Keratinocyte (primary cell): ENCODE data around the gene RCHY1. TPM values are rescaled to one million over a fixed set of nuclear protein-coding genes. Genes with fewer than 3 reads are reported as not detected.

ENCODE experiments used
- DNase-seq: peaks from one replicate; pipeline ENCODE4 v3.0.0-alpha.2; 2011; ENCODE audit warnings: low read depth, missing footprints, low spot score
- FAIRE-seq: peaks from 2 replicates; lab custom pipeline; 2011; peaks lifted over from hg19 to GRCh38; lab: Jason Lieb, UNC
- H2AFZ ChIP-seq: 2 replicates; pipeline ENCODE4 v1.6.0; 2012; ENCODE audit warnings: low read length, control low read depth, inconsistent platforms; ENCODE audit not compliant: control insufficient read depth
- H3K27ac ChIP-seq: 2 replicates; pipeline ENCODE4 v1.5.1; 2011; ENCODE audit warnings: low read length; ENCODE audit not compliant: control insufficient read depth, insufficient read depth
- H3K27me3 ChIP-seq: 3 replicates; pipeline ENCODE4 v1.6.0; 2011; ENCODE audit warnings: low read length; ENCODE audit not compliant: control insufficient read depth, insufficient read depth; ENCODE audit errors: extremely low read depth
- H3K36me3 ChIP-seq, 2 experiments: 2 replicates in 1 of 2; 3 replicates in 1 of 2; pipeline ENCODE4 v1.5.1; 2011; ENCODE audit warnings: low read length in 2 of 2, mild to moderate bottlenecking in 1 of 2; ENCODE audit not compliant: control insufficient read depth in 2 of 2, insufficient read depth in 2 of 2; ENCODE audit errors: extremely low read depth in 1 of 2
- H3K4me1 ChIP-seq: 3 replicates; pipeline ENCODE4 v1.5.1; 2011; ENCODE audit warnings: low read length; ENCODE audit not compliant: control insufficient read depth, insufficient read depth; ENCODE audit errors: extremely low read depth
- H3K4me2 ChIP-seq: 3 replicates; pipeline ENCODE4 v1.6.0; 2011; ENCODE audit warnings: low read depth, low read length; ENCODE audit not compliant: control insufficient read depth, insufficient read depth; ENCODE audit errors: extremely low read depth
- H3K4me3 ChIP-seq, 3 experiments: fragments of 200-600 bp in 1 of 3; sonication (generic) in 1 of 3; 2 replicates in 2 of 3; 3 replicates in 1 of 3; pipeline ENCODE4 v1.5.1; 2011 to 2016; ENCODE audit warnings: low read length in 3 of 3, mild to moderate bottlenecking in 3 of 3, control low read depth in 2 of 3, inconsistent platforms in 1 of 3, low read depth in 1 of 3, mixed read lengths in 1 of 3, mixed run types in 1 of 3, moderate library complexity in 1 of 3; ENCODE audit not compliant: control insufficient read depth in 2 of 3, insufficient read depth in 2 of 3; ENCODE audit errors: extremely low read depth in 1 of 3
- H3K79me2 ChIP-seq: 2 replicates; pipeline ENCODE4 v1.6.0; 2012; ENCODE audit warnings: low read length; ENCODE audit not compliant: control insufficient read depth, insufficient read depth
- H3K9ac ChIP-seq: 3 replicates; pipeline ENCODE4 v1.6.0; 2011; ENCODE audit warnings: low read length; ENCODE audit not compliant: control insufficient read depth, insufficient read depth; ENCODE audit errors: extremely low read depth
- H3K9me1 ChIP-seq: 3 replicates; pipeline ENCODE4 v1.6.0; 2011; ENCODE audit warnings: low read length; ENCODE audit not compliant: control insufficient read depth, insufficient read depth; ENCODE audit errors: extremely low read depth
- H3K9me3 ChIP-seq: 2 replicates; pipeline ENCODE4 v1.5.1; 2012; ENCODE audit warnings: low read depth, low read length; ENCODE audit not compliant: control insufficient read depth
- H4K20me1 ChIP-seq: 3 replicates; pipeline ENCODE4 v1.6.0; 2011; ENCODE audit warnings: low read length; ENCODE audit not compliant: control insufficient read depth, insufficient read depth; ENCODE audit errors: extremely low read depth
- CTCF ChIP-seq, 3 experiments: IDR thresholded peaks in 1 of 3; conservative IDR thresholded peaks in 1 of 3; optimal IDR thresholded peaks in 1 of 3; 2 replicates in 2 of 3; 3 replicates in 1 of 3; pipeline versions ENCODE3 to v1.5.1; 2011; ENCODE audit warnings: low read length in 3 of 3, mild to moderate bottlenecking in 3 of 3, moderate library complexity in 2 of 3, control low read depth in 1 of 3, inconsistent platforms in 1 of 3; ENCODE audit not compliant: insufficient read depth in 2 of 3; ENCODE audit errors: extremely low read depth in 1 of 3
- EZH2 ChIP-seq: IDR thresholded peaks from one replicate; pipeline ENCODE4 v1.6.1; 2012; ENCODE audit warnings: inconsistent platforms, mild to moderate bottlenecking, low read length, moderate library complexity
- dilution Hi-C: fragments of 300-500 bp; cut with MboI; formaldehyde crosslinking; loops from one replicate; pipeline ENCODE4 v1.7.0; 2020; ENCODE audit warnings: low sequenced_read_pairs; ENCODE audit not compliant: extremely low pct_ligation_motif_present
- polyA plus RNA-seq, 5 experiments: library from polyadenylated mRNA; depleted of rRNA in 3 of 5; stranded (reverse) in 3 of 5; stranded (forward) in 1 of 5; unstranded in 1 of 5; fragments of >200 nt; gene quantifications; 1 replicate in 1 of 5; 2 replicates in 3 of 5; 3 replicates in 1 of 5; pipeline versions ENCODE4 v1.2.1 to v1.2.3, GENCODE V29; 2011 to 2012; ENCODE audit warnings: missing spikeins in 2 of 5, low read depth in 1 of 5, low replicate concordance in 1 of 5

The RCHY1 gene
- polyA plus RNA-seq, 1 donor (not counting 4 experiments of a cell fraction or from before 2014, with no cell fraction given), result 29.0 TPM

- TF ChIP-seq CTCF (optimal IDR thresholded peaks at IDR 0.05 in 1 of 3, IDR thresholded peaks at IDR 0.05 in 1 of 3, conservative IDR thresholded peaks at IDR 0.05 in 1 of 3; ENCODE audit: extremely low read depth in 1 of 3, insufficient read depth in 2 of 3, low read length in 3 of 3) (peak; percentile 39 to 41 (median 41)), EZH2 (no peak)
- Histone ChIP-seq H3K27me3 (no peaks in the 10 kb centered on the region), H3K36me3 (no peaks in the 10 kb centered on the region), H3K9me1 (no peaks in the 10 kb centered on the region), H2AFZ (no peak overlapping the region), H3K9me3 (no peaks in the 10 kb centered on the region), H3K27ac (no peak overlapping the region), H3K4me3 (no peak overlapping the region), H3K9ac (no peak overlapping the region), H3K4me2 (no peak overlapping the region), H3K79me2 (no peaks in the 10 kb centered on the region), H4K20me1 (no peaks in the 10 kb centered on the region), H3K4me1 (no peaks in the 10 kb centered on the region)
- dilution Hi-C loops, result no loop called here
- FAIRE-seq, result no peak
- DNase-seq, result no peak
Measured at GRCh38 chr4:75432683-75433082, 81.5 kb downstream of the RCHY1 start.

DNA sequence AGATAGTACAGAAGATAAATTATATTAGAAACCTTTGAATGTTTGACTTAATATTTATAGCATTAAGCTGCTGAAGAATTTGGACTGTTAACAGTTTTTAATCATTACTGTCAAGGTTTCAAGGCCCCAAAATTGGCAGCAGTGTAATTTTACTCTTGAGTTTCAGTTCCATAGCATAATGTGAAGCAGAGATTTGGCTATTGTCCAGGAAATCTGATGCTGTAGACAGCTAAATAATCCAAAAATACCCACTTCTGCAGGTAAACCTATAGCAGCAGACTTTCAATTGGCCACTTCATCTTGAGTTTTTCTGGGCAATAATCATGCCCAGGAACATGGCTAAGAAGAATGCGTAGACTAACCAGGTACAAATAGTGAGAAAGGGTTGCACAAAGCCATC is 85.0 kb downstream of the RCHY1 start:
- Histone ChIP-seq H3K9me3 (no peaks in the 10 kb centered on the region), H3K36me3 (no peaks in the 10 kb centered on the region), H3K27me3 (no peaks in the 10 kb centered on the region), H3K9me1 (no peaks in the 10 kb centered on the region), H3K4me3 (no peak overlapping the region), H2AFZ (no peak overlapping the region), H3K79me2 (no peaks in the 10 kb centered on the region), H3K27ac (no peak overlapping the region), H3K4me2 (no peak overlapping the region), H3K9ac (no peak overlapping the region), H3K4me1 (no peaks in the 10 kb centered on the region), H4K20me1 (no peaks in the 10 kb centered on the region)
- TF ChIP-seq CTCF (optimal IDR thresholded peaks at IDR 0.05 in 1 of 3, IDR thresholded peaks at IDR 0.05 in 1 of 3, conservative IDR thresholded peaks at IDR 0.05 in 1 of 3; ENCODE audit: extremely low read depth in 1 of 3, insufficient read depth in 2 of 3, low read length in 3 of 3) (no peak), EZH2 (no peak)
- dilution Hi-C loops, result no loop called here
- DNase-seq (no peak), FAIRE-seq (no peak)

Other genes starting within 250 kb of the RCHY1 start
- gene THAP6, start 70 bp upstream of the RCHY1 start, polyA plus RNA-seq, result 6.4 to 11.9 TPM (median 9.4 TPM) in 3 replicates
- 0.45 to 0.94 TPM (median 0.59 TPM) in 3 replicates for gene ODAPH, start 41.7 kb upstream of the RCHY1 start, polyA plus RNA-seq
- gene CDKL2, start 116.1 kb upstream of the RCHY1 start, polyA plus RNA-seq, result 0.50 to 0.64 TPM (median 0.61 TPM) in 3 replicates
- gene G3BP2, start 159.0 kb upstream of the RCHY1 start, polyA plus RNA-seq, result 85.9 to 137 TPM (median 107 TPM) in 3 replicates
- 47.8 to 75.4 TPM (median 54.2 TPM) in 3 replicates for gene USO1, start 210.2 kb upstream of the RCHY1 start, polyA plus RNA-seq